ENCODE data around the gene TTR.

The TTR gene

GRCh38 chr18:31598021-31598805 lies 6.5 kb downstream of the TTR start:
- no peak overlapping the region for H3K4me3 ChIP-seq (replicated peaks; ENCODE audit: insufficient read depth, low read length)
- TF ChIP-seq REST (IDR thresholded peaks at IDR 0.05; ENCODE audit: insufficient replicate concordance, low read depth) (no peak), GABPA (IDR thresholded peaks at IDR 0.05; ENCODE audit: low read depth) (no peak), SPI1 (IDR thresholded peaks at IDR 0.05; ENCODE audit: borderline replicate concordance, low read depth) (no peak), CTCF (IDR thresholded peaks at IDR 0.05; ENCODE audit: insufficient read depth, low read length) (no peak), POLR2AphosphoS5 (IDR thresholded peaks at IDR 0.05; ENCODE audit: low read depth) (no peak)
- no peak overlapping the region for H3K27ac ChIP-seq (replicated peaks)

GRCh38 chr18:31603315-31603714 lies 11.6 kb downstream of the TTR start:
- DNase-seq (ENCODE audit: low read depth in 1 of 2, low spot score in 1 of 2), result no peak
- no peak overlapping the region for H3K4me3 ChIP-seq (replicated peaks; ENCODE audit: insufficient read depth, low read length)
- H3K27ac ChIP-seq (replicated peaks), result no peak overlapping the region
- no peaks in the 10 kb centered on the region for H3K27me3 ChIP-seq (ENCODE audit: insufficient read depth, poor library complexity, severe bottlenecking)
- TF ChIP-seq GABPA (IDR thresholded peaks at IDR 0.05; ENCODE audit: low read depth) (no peak), REST (IDR thresholded peaks at IDR 0.05; ENCODE audit: insufficient replicate concordance, low read depth) (no peak), SPI1 (IDR thresholded peaks at IDR 0.05; ENCODE audit: borderline replicate concordance, low read depth) (no peak), CTCF (IDR thresholded peaks at IDR 0.05; ENCODE audit: insufficient read depth, low read length) (no peak), POLR2AphosphoS5 (IDR thresholded peaks at IDR 0.05; ENCODE audit: low read depth) (no peak)

More at GRCh38 chr18:31598021-31598805, 6.5 kb downstream of the TTR start:
- no peak for DNase-seq (ENCODE audit: low read depth in 1 of 2, low spot score in 1 of 2)
- H3K27me3 ChIP-seq (ENCODE audit: insufficient read depth, poor library complexity, severe bottlenecking), result no peaks in the 10 kb centered on the region

- Histone ChIP-seq H3K27me3 (ENCODE audit: insufficient read depth, poor library complexity, severe bottlenecking) (no peaks in the 10 kb centered on the region), H3K27ac (replicated peaks) (no peak overlapping the region), H3K4me3 (replicated peaks; ENCODE audit: insufficient read depth, low read length) (no peak overlapping the region)
- TF ChIP-seq POLR2AphosphoS5 (IDR thresholded peaks at IDR 0.05; ENCODE audit: low read depth) (no peak), CTCF (IDR thresholded peaks at IDR 0.05; ENCODE audit: insufficient read depth, low read length) (no peak), REST (IDR thresholded peaks at IDR 0.05; ENCODE audit: insufficient replicate concordance, low read depth) (no peak), SPI1 (IDR thresholded peaks at IDR 0.05; ENCODE audit: borderline replicate concordance, low read depth) (no peak)
- no peak for DNase-seq (ENCODE audit: low read depth in 1 of 2, low spot score in 1 of 2)
These were observed 14.6 kb downstream of the TTR start for GRCh38 chr18:31606265-31606664.

Measured in HL-60 (cell line).